A673 (cell line): Measurements from ENCODE around the gene DPH2. TPM values are rescaled to one million over a fixed set of nuclear protein-coding genes. Genes with fewer than 3 reads are reported as not detected.
A peak's percentile ranks its signal among the peaks of the same experiment; 100 is the strongest.

Source experiments
- BruUV-seq: library from RNA; stranded (reverse); fragments of 400-500 nt; replicated peaks from 2 replicates; lab custom pipeline; 2021; lab: Mats Ljungman, UMichigan
- CTCF ChIA-PET: fragments of 300-600 bp; sonication (Branson Sonifier 250); formaldehyde crosslinking; loops from one replicate; lab custom pipeline; 2022; ENCODE audit warnings: antibody characterized with exemption; lab: Charles Lee
- POLR2A ChIA-PET: fragments of 300-600 bp; sonication (Branson Sonifier 250); formaldehyde crosslinking; loops from one replicate; lab custom pipeline; 2022; ENCODE audit warnings: antibody characterized with exemption; ENCODE audit not compliant: low non-redundant PET; lab: Charles Lee
- DNase-seq: peaks from one replicate; pipeline ENCODE4 v3.0.0-alpha.2; 2015; ENCODE audit warnings: low spot score
- H3K27ac ChIP-seq: fragments of 200-600 bp; sonication (generic); 2 replicates; pipeline ENCODE4 v1.5.1; 2016; ENCODE audit warnings: mixed run types, low read depth, mild to moderate bottlenecking, mixed read lengths, antibody characterized with exemption, low read length; ENCODE audit not compliant: poor library complexity, severe bottlenecking
- H3K27me3 ChIP-seq: fragments of 200-600 bp; sonication (generic); replicated peaks from 2 replicates; pipeline ENCODE4 v1.6.1; 2017; ENCODE audit warnings: mixed run types, low read depth, mild to moderate bottlenecking, mixed read lengths, antibody characterized with exemption, low read length; ENCODE audit not compliant: insufficient read depth, poor library complexity
- H3K36me3 ChIP-seq: fragments of 200-600 bp; sonication (generic); 2 replicates; pipeline ENCODE4 v1.6.1; 2016; ENCODE audit warnings: mixed run types, mild to moderate bottlenecking, mixed read lengths, antibody characterized with exemption, low read length; ENCODE audit not compliant: insufficient read depth, poor library complexity, severe bottlenecking
- H3K4me1 ChIP-seq: fragments of 200-600 bp; sonication (generic); 2 replicates; pipeline ENCODE4 v1.6.1; 2017; ENCODE audit warnings: mixed run types, mild to moderate bottlenecking, mixed read lengths, antibody characterized with exemption, low read length; ENCODE audit not compliant: insufficient read depth, poor library complexity, severe bottlenecking
- H3K4me3 ChIP-seq: fragments of 200-600 bp; sonication (generic); 2 replicates; pipeline ENCODE4 v1.5.1; 2016; ENCODE audit warnings: low read depth, mixed run types, mild to moderate bottlenecking, mixed read lengths, low read length; ENCODE audit not compliant: poor library complexity, severe bottlenecking
- H3K9me3 ChIP-seq: fragments of 200-600 bp; sonication (generic); 2 replicates; pipeline ENCODE4 v1.6.1; 2016; ENCODE audit warnings: mixed run types, low read depth, mild to moderate bottlenecking, mixed read lengths, antibody characterized with exemption, low read length; ENCODE audit not compliant: poor library complexity, severe bottlenecking
- EZH2 ChIP-seq: fragments of 200-600 bp; sonication (generic); IDR thresholded peaks from 2 replicates; pipeline ENCODE4 v1.6.1; 2017; ENCODE audit warnings: borderline replicate concordance, low read depth, mild to moderate bottlenecking, mixed read lengths, antibody characterized with exemption, low read length; ENCODE audit not compliant: poor library complexity, severe bottlenecking
- intact Hi-C: fragments of 100-400 bp; cut with micrococcal nuclease; formaldehyde crosslinking; loops from one replicate; pipeline ENCODE4 v1.10.0; 2022; ENCODE audit not compliant: unreplicated experiment
- total RNA-seq: library from RNA; stranded (reverse); gene quantifications from 2 replicates; pipeline ENCODE4 v1.2.3, GENCODE V29; 2021
- TF ChIP-seq, protein P1 (sequence below): fragments of 300-800, 200-600 bp; sonication (generic); conservative IDR thresholded peaks from 2 replicates; pipeline ENCODE4 v1.5.1; 2017; ENCODE audit warnings: low read depth, mild to moderate bottlenecking, antibody characterized with exemption, low read length, moderate library complexity, mixed read lengths

The DPH2 gene
- total RNA-seq, 1 experiment from 2014 or later = 52.8 TPM

GRCh38 chr1:43979528-43980254 lies 9.9 kb downstream of the DPH2 start:
- no peaks in the 10 kb centered on the region for H3K9me3 ChIP-seq
- CTCF ChIA-PET = no interaction called here
- peak overlapping the region; percentile 65 for H3K4me3 ChIP-seq
- intact Hi-C loops = no loop called here
- H3K27ac ChIP-seq = peak overlapping the region; percentile 85
- no peak for TF ChIP-seq EZH2
- TF ChIP-seq, protein P1, sequence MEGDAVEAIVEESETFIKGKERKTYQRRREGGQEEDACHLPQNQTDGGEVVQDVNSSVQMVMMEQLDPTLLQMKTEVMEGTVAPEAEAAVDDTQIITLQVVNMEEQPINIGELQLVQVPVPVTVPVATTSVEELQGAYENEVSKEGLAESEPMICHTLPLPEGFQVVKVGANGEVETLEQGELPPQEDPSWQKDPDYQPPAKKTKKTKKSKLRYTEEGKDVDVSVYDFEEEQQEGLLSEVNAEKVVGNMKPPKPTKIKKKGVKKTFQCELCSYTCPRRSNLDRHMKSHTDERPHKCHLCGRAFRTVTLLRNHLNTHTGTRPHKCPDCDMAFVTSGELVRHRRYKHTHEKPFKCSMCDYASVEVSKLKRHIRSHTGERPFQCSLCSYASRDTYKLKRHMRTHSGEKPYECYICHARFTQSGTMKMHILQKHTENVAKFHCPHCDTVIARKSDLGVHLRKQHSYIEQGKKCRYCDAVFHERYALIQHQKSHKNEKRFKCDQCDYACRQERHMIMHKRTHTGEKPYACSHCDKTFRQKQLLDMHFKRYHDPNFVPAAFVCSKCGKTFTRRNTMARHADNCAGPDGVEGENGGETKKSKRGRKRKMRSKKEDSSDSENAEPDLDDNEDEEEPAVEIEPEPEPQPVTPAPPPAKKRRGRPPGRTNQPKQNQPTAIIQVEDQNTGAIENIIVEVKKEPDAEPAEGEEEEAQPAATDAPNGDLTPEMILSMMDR = no peak
- H3K4me1 ChIP-seq = peaks cover 27% of the 10 kb centered on the region
- POLR2A ChIA-PET = no interaction called here
- peak; percentile 42 for DNase-seq
- peaks cover 33% of the 10 kb centered on the region for H3K36me3 ChIP-seq
- BruUV-seq = no TSS peak
- H3K27me3 ChIP-seq = no peaks in the 10 kb centered on the region

- H3K36me3 ChIP-seq = peaks cover 35% of the 10 kb centered on the region
- intact Hi-C loops = no loop called here
- peak overlapping the region; percentile 85 for H3K27ac ChIP-seq
- no peaks in the 10 kb centered on the region for H3K27me3 ChIP-seq
- peak overlapping the region; percentile 65 for H3K4me3 ChIP-seq
- TSS peak; percentile 12 for BruUV-seq
- ChIA-PET POLR2A (no interaction called here), CTCF (no interaction called here)
- DNase-seq = no peak
- no peak for TF ChIP-seq EZH2
- TF ChIP-seq, protein P1 = no peak
- no peaks in the 10 kb centered on the region for H3K9me3 ChIP-seq
- peaks cover 26% of the 10 kb centered on the region for H3K4me1 ChIP-seq
Observed at GRCh38 chr1:43980255-43981134, 10.7 kb downstream of the DPH2 start.

- peaks cover 39% of the 10 kb centered on the region for H3K36me3 ChIP-seq
- H3K27me3 ChIP-seq = no peaks in the 10 kb centered on the region
- no TSS peak for BruUV-seq
- intact Hi-C loops = no loop called here
- CTCF ChIA-PET = no interaction called here
- TF ChIP-seq, protein P1 = no peak
- TF ChIP-seq EZH2 = no peak
- POLR2A ChIA-PET = no interaction called here
- peak overlapping the region; percentile 65 for H3K4me3 ChIP-seq
- peaks cover 22% of the 10 kb centered on the region for H3K4me1 ChIP-seq
- H3K27ac ChIP-seq = no peak overlapping the region
- DNase-seq = no peak
- H3K9me3 ChIP-seq = no peaks in the 10 kb centered on the region
Observed at GRCh38 chr1:43981135-43981491, 11.3 kb downstream of the DPH2 start.
